HepG2 (cell line): ENCODE results near the gene CLMP. TPM values are rescaled to one million over a fixed set of nuclear protein-coding genes. Genes with fewer than 3 reads are reported as not detected.

ENCODE experiments used
- polyA plus RNA-seq, 8 experiments: library from polyadenylated mRNA; depleted of rRNA in 3 of 8; stranded (reverse) in 7 of 8; unstranded in 1 of 8; fragments of >200 nt; fragmentation: Illumina TruSeq in 4 of 8; extraction: Trizol in 4 of 8; gene quantifications; 2 replicates each; pipeline versions ENCODE4 v1.2.1 to v1.2.3, GENCODE V29; 2011 to 2016; ENCODE audit warnings: low read depth in 4 of 8, missing spikeins in 1 of 8, mixed read lengths in 1 of 8; ENCODE audit not compliant: insufficient read depth in 1 of 8
- total RNA-seq, 5 experiments: library from RNA; depleted of rRNA; stranded (reverse); fragments of >200 nt; fragmentation: Illumina TruSeq; extraction: Trizol; gene quantifications; 2 replicates each; pipeline ENCODE4 v1.2.3, GENCODE V29; 2016; ENCODE audit warnings: low read depth in 1 of 5
- TF ChIP-seq, protein P1 (sequence below), 2 experiments: fragments of 450-650 bp in 1 of 2; sonication (generic) in 1 of 2; formaldehyde crosslinking in 1 of 2; IDR thresholded peaks; 2 replicates each; pipeline versions ENCODE4 v1.6.1 to v1.8.0; 2016 to 2022; ENCODE audit warnings: antibody characterized with exemption in 1 of 2, mild to moderate bottlenecking in 1 of 2, missing genetic modification reagents in 1 of 2
- TF ChIP-seq, protein P2 (sequence below): sonication (generic); formaldehyde crosslinking; IDR thresholded peaks from 2 replicates; pipeline ENCODE4 v1.8.0; 2022; ENCODE audit warnings: missing genetic modification reagents, low read depth, mild to moderate bottlenecking, borderline replicate concordance
- TF ChIP-seq, protein P3 (sequence below): sonication (generic); formaldehyde crosslinking; conservative IDR thresholded peaks from 2 replicates; pipeline ENCODE4 v1.8.0; 2022; ENCODE audit warnings: missing genetic modification reagents

CLMP gene
- total and polyA plus RNA-seq, 2 of the 13 experiments (the other 11 are each of a cell fraction or from before 2014, with no cell fraction given): not detected

DNA sequence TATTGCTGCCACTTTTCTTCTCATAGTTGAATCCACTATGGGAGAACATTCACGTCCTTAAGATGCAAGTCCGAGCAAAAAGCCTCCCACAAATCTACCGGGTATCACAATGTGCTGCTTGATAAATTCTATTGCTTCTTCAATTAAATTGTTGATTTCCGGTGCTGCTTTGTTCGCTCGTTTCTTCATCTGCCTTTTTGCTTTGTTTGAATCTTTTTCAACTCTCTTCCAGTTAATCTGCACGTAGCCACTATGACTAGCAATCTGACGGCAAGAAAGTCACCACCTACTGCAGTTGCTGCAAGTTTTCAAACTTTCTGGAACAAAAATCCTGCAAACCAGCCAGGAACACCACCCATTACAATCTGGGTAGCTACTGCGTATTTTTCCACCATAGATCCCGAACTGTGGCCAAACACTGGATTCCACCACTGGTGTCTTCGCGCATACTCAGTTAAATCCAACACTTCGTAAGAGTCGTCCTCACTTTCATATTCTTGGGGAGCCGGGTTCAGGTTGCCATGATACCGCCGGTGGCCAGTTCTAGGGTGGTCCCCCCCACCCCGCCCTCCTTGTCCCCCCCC, 59.1 kb downstream of the CLMP start (continued):
- TF ChIP-seq, protein P1, sequence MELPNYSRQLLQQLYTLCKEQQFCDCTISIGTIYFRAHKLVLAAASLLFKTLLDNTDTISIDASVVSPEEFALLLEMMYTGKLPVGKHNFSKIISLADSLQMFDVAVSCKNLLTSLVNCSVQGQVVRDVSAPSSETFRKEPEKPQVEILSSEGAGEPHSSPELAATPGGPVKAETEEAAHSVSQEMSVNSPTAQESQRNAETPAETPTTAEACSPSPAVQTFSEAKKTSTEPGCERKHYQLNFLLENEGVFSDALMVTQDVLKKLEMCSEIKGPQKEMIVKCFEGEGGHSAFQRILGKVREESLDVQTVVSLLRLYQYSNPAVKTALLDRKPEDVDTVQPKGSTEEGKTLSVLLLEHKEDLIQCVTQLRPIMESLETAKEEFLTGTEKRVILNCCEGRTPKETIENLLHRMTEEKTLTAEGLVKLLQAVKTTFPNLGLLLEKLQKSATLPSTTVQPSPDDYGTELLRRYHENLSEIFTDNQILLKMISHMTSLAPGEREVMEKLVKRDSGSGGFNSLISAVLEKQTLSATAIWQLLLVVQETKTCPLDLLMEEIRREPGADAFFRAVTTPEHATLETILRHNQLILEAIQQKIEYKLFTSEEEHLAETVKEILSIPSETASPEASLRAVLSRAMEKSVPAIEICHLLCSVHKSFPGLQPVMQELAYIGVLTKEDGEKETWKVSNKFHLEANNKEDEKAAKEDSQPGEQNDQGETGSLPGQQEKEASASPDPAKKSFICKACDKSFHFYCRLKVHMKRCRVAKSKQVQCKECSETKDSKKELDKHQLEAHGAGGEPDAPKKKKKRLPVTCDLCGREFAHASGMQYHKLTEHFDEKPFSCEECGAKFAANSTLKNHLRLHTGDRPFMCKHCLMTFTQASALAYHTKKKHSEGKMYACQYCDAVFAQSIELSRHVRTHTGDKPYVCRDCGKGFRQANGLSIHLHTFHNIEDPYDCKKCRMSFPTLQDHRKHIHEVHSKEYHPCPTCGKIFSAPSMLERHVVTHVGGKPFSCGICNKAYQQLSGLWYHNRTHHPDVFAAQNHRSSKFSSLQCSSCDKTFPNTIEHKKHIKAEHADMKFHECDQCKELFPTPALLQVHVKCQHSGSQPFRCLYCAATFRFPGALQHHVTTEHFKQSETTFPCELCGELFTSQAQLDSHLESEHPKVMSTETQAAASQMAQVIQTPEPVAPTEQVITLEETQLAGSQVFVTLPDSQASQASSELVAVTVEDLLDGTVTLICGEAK (IDR thresholded peaks at IDR 0.05): no peak
- TF ChIP-seq, protein P1 (CRISPR knock-in tag; IDR thresholded peaks at IDR 0.05): no peak
- TF ChIP-seq, protein P2, sequence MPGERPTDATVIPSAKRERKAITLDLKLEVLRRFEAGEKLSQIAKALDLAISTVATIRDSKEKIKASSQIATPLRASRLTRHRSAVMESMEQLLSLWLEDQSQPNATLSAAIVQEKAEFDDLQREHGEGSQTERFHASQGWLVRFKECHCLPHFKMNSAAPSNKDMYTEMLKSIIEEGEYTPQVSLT: no peak
- TF ChIP-seq, protein P3, sequence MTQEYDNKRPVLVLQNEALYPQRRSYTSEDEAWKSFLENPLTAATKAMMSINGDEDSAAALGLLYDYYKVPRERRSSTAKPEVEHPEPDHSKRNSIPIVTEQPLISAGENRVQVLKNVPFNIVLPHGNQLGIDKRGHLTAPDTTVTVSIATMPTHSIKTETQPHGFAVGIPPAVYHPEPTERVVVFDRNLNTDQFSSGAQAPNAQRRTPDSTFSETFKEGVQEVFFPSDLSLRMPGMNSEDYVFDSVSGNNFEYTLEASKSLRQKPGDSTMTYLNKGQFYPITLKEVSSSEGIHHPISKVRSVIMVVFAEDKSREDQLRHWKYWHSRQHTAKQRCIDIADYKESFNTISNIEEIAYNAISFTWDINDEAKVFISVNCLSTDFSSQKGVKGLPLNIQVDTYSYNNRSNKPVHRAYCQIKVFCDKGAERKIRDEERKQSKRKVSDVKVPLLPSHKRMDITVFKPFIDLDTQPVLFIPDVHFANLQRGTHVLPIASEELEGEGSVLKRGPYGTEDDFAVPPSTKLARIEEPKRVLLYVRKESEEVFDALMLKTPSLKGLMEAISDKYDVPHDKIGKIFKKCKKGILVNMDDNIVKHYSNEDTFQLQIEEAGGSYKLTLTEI (CRISPR knock-in tag): no peak
- TF ChIP-seq, all 625 proteins: peak for 0
